SK-N-DZ (cell line): ENCODE results near the gene GPR39.

Experiments
- DNase-seq: peaks from one replicate; pipeline ENCODE4 v3.0.0-alpha.2; 2015; ENCODE audit warnings: low spot score
- small RNA-seq, 2 experiments: library from RNA; depleted of rRNA; stranded (forward); fragments of <200 nt; gene quantifications; one replicate each; pipeline ENCODE3, GENCODE V24; 2014

GPR39 gene

DNA sequence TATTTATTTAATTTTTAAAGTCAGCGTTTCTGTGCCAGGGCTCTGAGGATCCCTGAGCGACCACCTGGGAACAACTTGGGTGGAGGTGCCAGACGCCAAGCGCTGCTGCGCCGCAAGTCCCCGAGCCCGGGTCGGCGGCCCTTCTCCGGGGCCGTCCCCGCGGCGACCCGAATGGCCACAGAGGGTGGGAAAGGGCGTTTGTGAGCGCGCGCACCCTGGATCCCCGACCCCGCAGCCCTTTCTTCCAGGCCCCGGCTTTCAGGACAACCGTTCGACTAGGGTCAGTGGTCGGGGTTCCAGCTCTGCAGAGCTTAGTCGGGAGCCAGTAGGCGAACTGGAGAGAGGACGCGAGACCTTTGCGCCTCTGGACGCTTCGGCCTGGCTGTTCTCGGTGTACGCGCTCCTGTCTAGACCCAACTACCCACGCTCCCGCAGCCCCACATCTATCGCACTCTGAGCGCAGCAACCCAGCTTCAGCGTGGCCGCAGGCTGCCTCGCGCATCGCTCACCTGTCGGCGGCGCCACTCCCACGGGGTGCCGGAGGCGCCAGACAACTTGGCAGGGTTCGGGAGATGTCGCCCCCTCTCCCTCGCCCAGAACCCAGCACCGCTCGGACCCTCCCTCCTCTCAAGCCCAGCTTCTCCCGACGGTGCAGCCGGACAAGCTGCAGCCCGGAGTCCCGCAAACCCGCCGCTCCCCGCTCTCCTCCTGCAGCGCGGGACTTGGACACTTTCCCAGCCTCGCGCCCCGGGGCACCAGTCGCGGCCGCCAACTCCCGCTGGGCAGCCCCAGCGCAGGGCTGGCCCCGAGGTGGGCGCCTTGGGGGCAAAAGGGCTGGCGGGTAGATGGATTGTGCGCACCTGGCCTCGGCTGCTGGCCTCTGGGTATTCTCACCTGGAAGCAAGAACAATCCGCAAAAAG lies 252.6 kb downstream of the GPR39 start:
- DNase-seq = no peak

DNA sequence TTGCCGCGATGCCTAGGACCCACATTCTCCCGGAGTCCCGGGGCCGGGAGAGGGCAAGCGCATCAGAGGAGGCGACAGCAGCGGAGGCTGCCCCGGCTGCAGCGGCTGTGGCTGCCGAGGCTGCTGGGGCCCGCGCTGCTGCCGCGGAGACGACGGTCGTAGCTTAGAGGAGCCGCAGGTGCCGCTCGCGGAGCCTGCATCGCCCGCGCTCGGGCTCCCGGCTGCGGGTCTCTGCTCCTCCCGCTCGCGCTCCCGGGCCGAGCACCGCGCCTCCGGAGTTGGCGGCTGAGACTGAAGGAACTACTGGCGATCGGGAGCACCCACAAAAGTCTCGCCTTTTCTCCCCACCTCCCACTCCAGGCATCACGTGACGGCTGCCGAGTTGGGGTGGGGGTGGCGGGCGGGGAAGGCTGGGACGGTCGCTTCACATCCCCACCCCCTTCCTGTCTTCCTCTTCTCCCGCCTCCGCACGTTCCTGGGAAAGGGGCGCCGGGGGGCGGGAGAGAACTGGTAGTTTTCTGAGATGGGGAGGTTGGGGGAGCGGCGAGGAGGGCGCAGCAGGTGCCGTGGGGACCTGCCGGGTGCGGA lies 253.4 kb downstream of the GPR39 start, which contains the start of gene LYPD1:
TSS of gene LYPD1 (minus strand) at position 298 of the 588 bp plus-strand sequence. CDS start at position 25, 273 bp downstream.
- DNase-seq = no peak

DNA sequence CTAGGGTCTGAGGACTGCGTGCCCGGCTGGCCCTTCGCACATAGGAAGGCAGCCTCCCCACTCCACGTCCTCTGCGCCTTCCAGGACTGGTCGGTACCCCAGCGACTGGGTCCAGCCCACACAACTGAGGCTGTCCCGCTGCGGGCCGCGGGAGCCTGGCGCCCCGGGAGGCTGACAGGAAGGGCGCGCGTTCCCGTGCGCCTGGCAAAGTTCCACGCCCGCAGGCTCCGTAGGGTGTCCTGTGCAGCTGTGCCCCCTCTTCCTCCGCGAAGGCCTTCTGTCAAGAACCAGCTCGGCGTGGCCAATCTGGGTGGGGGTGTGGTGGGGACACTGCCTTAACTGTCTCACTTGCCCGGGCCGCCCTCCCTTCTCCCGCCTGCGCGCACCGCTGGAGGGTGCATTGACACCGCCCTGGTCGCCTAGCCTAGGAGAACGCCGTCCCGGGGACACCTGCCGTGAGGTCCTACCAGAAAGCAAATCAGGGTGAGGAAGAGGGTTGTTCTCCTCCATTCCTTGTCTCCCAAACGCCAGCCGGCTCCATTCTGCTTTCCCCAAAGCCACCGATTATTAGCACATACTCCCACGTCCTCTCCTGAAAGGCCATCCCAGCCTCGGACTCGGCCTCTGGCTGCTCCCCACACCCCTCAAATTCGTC lies 254.0 kb downstream of the GPR39 start:
- DNase-seq = no peak

DNA sequence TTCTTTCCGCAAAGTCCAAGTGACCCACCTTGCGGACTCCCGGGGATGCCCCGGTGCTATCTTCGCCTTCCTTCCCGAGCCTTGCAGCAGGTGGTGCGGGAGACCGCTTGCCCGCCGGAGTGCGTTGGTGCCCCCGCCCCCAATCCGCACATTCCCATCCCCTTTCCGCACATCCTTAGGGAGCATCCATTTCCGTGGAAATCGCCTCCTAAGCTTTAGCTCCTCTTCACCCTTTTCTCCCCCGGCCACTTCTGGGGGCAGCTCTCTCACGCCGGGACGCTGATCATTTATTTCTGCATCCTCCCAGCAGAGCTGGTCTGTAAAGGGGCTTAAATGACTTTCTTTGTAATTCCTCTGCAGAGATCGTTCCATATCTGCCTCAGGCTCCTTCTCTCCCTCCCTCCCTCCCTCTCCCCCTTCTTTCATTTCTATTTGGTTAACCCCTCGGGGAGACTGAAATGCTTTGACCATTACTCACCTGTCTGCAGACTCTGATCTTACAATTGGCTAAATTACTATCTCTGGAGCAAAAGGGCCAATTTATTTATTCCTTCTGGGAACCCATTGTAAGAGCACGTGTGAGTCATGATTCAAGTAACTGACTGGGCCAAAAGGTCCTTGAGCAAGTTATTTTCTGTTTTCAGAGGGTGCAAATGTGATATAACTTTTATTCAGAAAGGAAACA lies 254.7 kb downstream of the GPR39 start:
- no peak for DNase-seq

DNA sequence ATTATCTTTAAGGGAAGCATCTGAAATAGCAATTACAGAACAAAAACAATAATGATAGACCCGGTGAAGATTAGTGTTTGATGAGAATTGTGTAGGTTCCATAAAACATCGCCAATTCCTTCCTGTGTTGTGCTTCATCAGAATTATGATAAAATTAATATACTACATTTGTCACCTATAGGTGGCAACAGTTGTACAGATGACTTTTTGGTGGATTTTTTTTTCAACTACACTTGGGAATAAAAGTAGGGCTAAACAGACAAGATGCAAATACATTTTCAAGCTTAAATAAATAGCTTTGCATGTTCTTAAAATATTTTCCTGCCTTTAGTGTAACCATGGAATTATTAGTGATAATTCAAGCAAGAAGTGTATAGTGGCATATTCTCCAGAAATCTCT lies 260.4 kb downstream of the GPR39 start:
- no peak for DNase-seq

DNA sequence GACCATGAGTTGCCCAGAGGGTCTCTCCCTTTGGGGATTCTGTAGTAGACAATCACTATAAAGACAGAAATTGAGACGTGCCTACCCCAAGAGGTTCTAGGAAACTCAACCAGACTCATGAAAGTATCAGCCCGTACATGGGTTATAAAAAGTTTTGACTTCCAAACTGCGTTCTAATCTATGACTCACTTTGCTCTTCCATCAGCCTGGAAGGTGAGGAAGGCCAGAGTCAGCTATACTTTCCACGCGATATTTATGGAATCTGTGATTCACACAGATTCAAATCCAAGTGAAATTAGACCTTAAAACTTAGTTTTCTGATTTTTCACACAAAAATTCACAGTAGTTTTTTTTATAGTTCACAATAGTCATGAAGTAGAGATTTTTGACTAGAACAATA lies 261.1 kb downstream of the GPR39 start:
- DNase-seq = no peak

DNA sequence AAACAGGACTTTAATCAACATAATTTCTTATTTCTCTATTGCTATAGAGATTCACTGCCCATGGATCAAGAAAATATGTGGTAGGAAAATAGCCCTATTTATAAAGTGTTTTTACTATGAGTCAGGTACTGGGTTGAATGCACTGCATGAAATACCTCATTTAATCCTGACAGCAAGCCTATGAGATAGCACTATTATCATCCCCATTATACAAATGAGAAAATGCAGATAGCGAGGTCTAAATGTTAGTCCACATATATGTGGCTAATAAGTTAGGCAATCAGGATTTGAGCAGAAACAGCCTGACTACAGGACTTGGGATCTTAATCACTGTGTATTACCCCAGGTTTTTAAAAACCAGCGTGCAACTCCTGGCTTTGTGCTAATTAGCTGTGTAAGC lies 261.9 kb downstream of the GPR39 start:
- no peak for DNase-seq

DNA sequence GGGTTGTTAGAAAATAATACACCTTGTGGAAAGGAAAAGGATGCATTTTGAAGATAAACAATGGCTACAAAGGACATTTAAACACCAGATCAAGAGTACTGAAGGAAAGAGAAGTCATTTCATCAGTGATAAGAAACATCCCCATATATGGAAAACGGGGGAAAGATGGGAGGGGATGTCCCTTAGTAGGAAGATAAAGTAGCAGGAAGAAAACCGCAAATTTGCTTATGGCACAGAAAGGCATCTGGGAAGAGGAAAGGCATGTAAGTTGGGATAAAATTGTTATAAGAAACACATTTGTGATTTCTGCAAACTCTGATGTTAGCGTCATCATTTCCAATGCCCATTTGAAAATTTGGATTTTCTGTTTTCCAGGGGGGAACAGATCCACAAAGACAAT lies 263.9 kb downstream of the GPR39 start:
- DNase-seq = no peak

DNA sequence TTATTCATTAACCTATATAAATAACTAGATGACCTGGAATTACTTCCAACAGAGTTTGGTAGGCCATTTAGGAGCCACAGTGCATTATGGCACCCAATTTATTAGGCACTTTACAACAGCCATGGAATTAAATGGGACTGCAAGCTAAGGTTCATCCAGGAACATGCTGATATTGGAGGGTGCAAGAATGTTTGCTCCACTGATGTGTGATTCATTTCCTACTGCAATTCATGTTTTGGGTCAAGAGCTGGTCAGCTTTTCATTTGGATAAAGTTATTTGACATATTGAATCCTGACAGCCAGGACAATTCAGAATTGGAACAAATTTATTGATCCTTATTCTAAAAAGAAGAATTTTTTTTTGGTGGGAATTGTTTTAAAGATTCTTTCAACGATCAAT lies 265.2 kb downstream of the GPR39 start:
- no peak for DNase-seq

DNA sequence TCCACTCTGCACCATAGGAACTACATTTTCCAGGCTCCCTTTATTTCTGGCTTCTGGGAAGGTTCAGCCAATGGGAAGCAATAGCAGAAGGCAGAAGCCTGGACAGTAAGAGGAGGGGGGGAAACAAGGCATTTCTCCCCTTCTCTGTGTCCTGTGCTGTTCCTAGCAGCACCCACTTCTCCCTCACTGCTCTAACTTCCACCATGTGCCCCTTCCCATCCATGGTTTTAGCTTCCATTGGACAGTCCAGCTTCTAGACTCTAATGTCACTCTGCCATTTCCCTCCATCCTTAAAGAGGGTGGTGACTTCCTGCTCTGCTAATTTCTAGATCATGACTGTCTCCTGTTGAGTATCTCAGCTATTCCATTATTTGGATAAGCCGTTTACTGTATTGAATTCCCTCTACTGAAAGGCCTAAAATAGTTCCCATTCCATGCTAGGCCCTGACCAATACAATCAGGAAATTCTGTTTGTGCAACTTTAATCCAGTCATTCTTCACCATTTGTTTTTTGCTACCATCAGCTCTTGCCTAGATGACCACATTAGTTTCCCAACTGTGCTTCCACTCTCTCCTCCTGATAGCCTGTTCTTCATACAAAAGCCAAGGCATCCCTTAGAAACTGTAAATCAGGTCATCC lies 274.2 kb downstream of the GPR39 start:
- DNase-seq = no peak

DNA sequence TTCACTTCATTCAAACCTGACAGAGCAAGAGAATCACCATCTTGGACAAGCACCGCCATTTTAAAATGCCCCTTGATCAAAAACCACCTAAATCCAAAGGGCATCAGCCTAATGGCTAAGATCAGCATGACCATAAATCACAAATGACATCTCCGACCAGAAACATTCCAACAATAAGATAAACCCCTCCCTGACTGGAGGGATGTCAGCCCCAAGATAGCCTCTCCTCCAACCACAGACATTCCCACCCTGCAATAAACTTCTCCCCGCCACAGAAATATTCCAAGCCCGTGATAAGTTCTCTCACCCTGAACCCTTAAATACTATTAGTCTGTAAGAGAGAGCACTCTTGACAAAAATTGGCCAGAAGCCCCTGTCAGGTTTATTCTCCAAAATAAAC lies 275.0 kb downstream of the GPR39 start:
- no peak for DNase-seq

DNA sequence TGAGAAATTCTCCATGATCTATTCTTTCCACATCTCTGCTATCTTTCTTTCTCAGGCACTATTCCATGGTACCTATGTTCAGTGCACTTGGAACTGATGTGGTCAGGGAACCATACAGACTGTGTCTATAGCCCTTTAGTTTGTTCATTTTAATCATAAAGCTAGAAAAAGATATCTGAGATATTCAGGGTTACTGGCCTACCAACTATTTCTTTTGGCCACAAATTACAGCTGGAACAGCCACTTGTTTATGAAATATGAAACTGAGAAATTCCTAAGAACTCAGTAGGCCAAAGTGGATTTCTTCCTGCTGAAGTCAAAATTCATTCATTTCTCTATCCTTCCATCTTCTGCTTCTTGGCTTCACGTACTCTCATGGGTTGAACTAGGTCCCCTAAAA lies 276.2 kb downstream of the GPR39 start:
- no peak for DNase-seq

Small RNA genes lying within 50 kb of the gene (small RNA-seq; reads per million reads assigned to genes)
- 0 reads per million in 2 experiments for gene RNU6-175P
